ENCODE measurements around the gene CRHBP. TPM values are rescaled to one million over a fixed set of nuclear protein-coding genes. Genes with fewer than 3 reads are reported as not detected.

Gene CRHBP
- polyA plus RNA-seq, 2 of the 4 experiments (the other 2 are of a cell fraction) = not detected

GRCh38 chr5:76941000-76941399, 11.8 kb upstream of the CRHBP start:
- WGBS (ENCODE audit: missing lambda C conversion rate) = 56% methylated on average over 4 of the region's 4 CpGs
- Histone ChIP-seq H3K4me2 (no peak overlapping the region), H3K4me1 (no peaks in the 10 kb centered on the region), H3K4me3 (no peak overlapping the region), H3K27ac (no peak overlapping the region), H3K9me3 (no peaks in the 10 kb centered on the region)
- FAIRE-seq (no peak), ATAC-seq (no peak), DNase-seq (ENCODE audit: low read depth in 1 of 2, low spot score in 1 of 2) (no peak)
- CTCF ChIA-PET = no interaction called here
- no peak for TF ChIP-seq EHF (CRISPR knock-in tag; IDR thresholded peaks at IDR 0.05)
- TF ChIP-seq POLR2A (IDR thresholded peaks at IDR 0.05; ENCODE audit: low read length) = no peak
- no peak for TF ChIP-seq RCOR1 (IDR thresholded peaks at IDR 0.05; ENCODE audit: low read depth, low read length)
- no peak for TF ChIP-seq FOXS1 (CRISPR knock-in tag; IDR thresholded peaks at IDR 0.05)
- TF ChIP-seq TP53 (CRISPR knock-in tag; IDR thresholded peaks at IDR 0.05) = no peak
- TF ChIP-seq SREBF2 (IDR thresholded peaks at IDR 0.05) = no peak
- no peak for TF ChIP-seq CEBPB (IDR thresholded peaks at IDR 0.05)
- no peak for TF ChIP-seq MAFK (IDR thresholded peaks at IDR 0.05; ENCODE audit: partially characterized antibody)
- no peak for TF ChIP-seq PHF8 (IDR thresholded peaks at IDR 0.05; ENCODE audit: borderline replicate concordance, low read depth)
- TF ChIP-seq ZFP36 (IDR thresholded peaks at IDR 0.05; ENCODE audit: borderline replicate concordance, partially characterized antibody) = no peak
- TF ChIP-seq CHD4 (IDR thresholded peaks at IDR 0.05; ENCODE audit: borderline replicate concordance) = no peak
- no peak for TF ChIP-seq ZC3H11A (IDR thresholded peaks at IDR 0.05)
- TF ChIP-seq RNF2 (IDR thresholded peaks at IDR 0.05; ENCODE audit: borderline replicate concordance, low read depth) = no peak
- POLR2A ChIA-PET = no interaction called here

GRCh38 chr5:76941442-76941841, 11.4 kb upstream of the CRHBP start:
- no peaks in the 10 kb centered on the region for H3K9me3 ChIP-seq
- FAIRE-seq (no peak), DNase-seq (ENCODE audit: low read depth in 1 of 2, low spot score in 1 of 2) (no peak), ATAC-seq (no peak)
- TF ChIP-seq ELK1 (IDR thresholded peaks at IDR 0.05; ENCODE audit: low read depth, low read length) (no peak), SREBF2 (IDR thresholded peaks at IDR 0.05) (no peak), HOXB5 (CRISPR knock-in tag; IDR thresholded peaks at IDR 0.05) (no peak), RNF2 (IDR thresholded peaks at IDR 0.05; ENCODE audit: borderline replicate concordance, low read depth) (no peak), ZSCAN20 (CRISPR knock-in tag; IDR thresholded peaks at IDR 0.05) (no peak), JUN (IDR thresholded peaks at IDR 0.05) (no peak), USF2 (IDR thresholded peaks at IDR 0.05) (no peak), HES2 (IDR thresholded peaks at IDR 0.05) (no peak), EHMT2 (IDR thresholded peaks at IDR 0.05; ENCODE audit: low read depth) (no peak), SMC3 (IDR thresholded peaks at IDR 0.05) (no peak)
- 95% methylated on average over 3 of the region's 3 CpGs for WGBS (ENCODE audit: missing lambda C conversion rate)
- H3K4me2 ChIP-seq = no peak overlapping the region
- no peak overlapping the region for H3K4me3 ChIP-seq
- H3K4me1 ChIP-seq = no peaks in the 10 kb centered on the region
- no peak overlapping the region for H3K27ac ChIP-seq
- CTCF ChIA-PET = no interaction called here
- POLR2A ChIA-PET = no interaction called here

GRCh38 chr5:76942581-76942980, 10.3 kb upstream of the CRHBP start:
- DNase-seq (ENCODE audit: low read depth in 1 of 2, low spot score in 1 of 2) (no peak), FAIRE-seq (no peak)
- no peak for TF ChIP-seq MYC (IDR thresholded peaks at IDR 0.05; ENCODE audit: borderline replicate concordance, low read length)
- no peak for TF ChIP-seq NPAS2 (CRISPR knock-in tag; IDR thresholded peaks at IDR 0.05; ENCODE audit: borderline replicate concordance)
- no peak for TF ChIP-seq MAFK (IDR thresholded peaks at IDR 0.05; ENCODE audit: partially characterized antibody)
- TF ChIP-seq ZSCAN20 (CRISPR knock-in tag; IDR thresholded peaks at IDR 0.05) = no peak
- no peak for TF ChIP-seq TP53 (CRISPR knock-in tag; IDR thresholded peaks at IDR 0.05)
- no peak for TF ChIP-seq CHD2 (IDR thresholded peaks at IDR 0.05; ENCODE audit: low read length, partially characterized antibody)
- TF ChIP-seq EP300 (IDR thresholded peaks at IDR 0.05) = no peak
- no peak for TF ChIP-seq SREBF2 (IDR thresholded peaks at IDR 0.05)
- TF ChIP-seq REST (IDR thresholded peaks at IDR 0.05) = no peak
- no peak for TF ChIP-seq RNF2 (IDR thresholded peaks at IDR 0.05; ENCODE audit: borderline replicate concordance, low read depth)
- no peak for TF ChIP-seq ELK1 (IDR thresholded peaks at IDR 0.05; ENCODE audit: low read depth, low read length)
- TF ChIP-seq ESRRA (IDR thresholded peaks at IDR 0.05; ENCODE audit: borderline replicate concordance, low read length) = no peak
- no peak for TF ChIP-seq EHF (CRISPR knock-in tag; IDR thresholded peaks at IDR 0.05)
- no peak for TF ChIP-seq HDAC2 (IDR thresholded peaks at IDR 0.05)

More at GRCh38 chr5:76942581-76942980, 10.3 kb upstream of the CRHBP start:
- whole genome bisulfite sequencing (ENCODE audit: missing lambda C conversion rate) = 71% methylated on average over 1 of the region's 1 CpG
- no peaks in the 10 kb centered on the region for H3K9me3 ChIP-seq
- peak in 1 of 2 experiments; percentile 50; a peak in 1 of 6 replicates for ATAC-seq
- ChIA-PET CTCF (interaction anchor here (1.0 kb wide), 1 partner anchor 202 kb away, joined by 3 read pairs; no protein-coding TSS in a partner anchor), POLR2A (no interaction called here)
- no peak overlapping the region for H3K4me3 ChIP-seq
- no peak overlapping the region for H3K27ac ChIP-seq
- H3K4me1 ChIP-seq = no peaks in the 10 kb centered on the region
- no peak overlapping the region for H3K4me2 ChIP-seq
